ENCODE data around the gene ASIC2. TPM values are rescaled to one million over a fixed set of nuclear protein-coding genes. Genes with fewer than 3 reads are reported as not detected.

Gene ASIC2
- total RNA-seq, 1 experiment from 2014 or later, result 4.1 TPM

DNA sequence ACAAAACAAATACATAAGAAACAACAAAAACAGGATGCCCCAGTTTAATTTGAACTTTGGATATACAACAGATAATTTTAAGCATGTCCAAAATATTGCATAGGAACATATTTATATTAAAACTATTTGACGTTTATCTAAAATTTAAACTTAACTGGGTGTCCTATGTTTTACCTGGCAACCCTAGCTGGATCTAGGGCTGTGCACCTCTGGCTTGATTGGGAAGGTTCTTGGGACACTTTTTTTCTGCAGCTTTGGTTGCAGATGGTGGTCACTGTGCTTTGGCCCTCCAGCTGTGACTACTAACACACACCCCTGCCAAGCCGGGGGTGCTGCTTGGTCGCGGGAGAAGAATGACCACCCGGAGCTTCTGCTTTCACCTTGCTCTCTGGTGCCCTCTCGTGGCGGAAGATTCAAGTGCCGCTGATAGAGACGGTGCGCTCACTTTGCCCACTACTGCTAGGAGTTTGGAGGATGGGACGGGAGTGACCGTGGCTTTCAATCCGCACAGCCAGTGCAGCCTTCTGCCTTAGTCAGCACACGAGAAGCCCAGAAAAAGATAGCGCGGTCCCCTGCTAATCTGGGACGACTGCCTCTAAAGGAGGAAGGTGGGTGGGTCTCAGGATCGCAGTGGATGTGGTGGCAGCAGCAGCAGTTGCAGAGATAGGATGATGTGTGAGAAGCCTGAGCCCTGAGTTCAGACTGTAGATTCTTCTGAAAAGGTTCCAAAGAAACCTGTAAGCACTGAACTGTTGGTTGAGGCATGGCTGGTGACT, 294.8 kb downstream of the ASIC2 start:
- TF ChIP-seq, protein P1, sequence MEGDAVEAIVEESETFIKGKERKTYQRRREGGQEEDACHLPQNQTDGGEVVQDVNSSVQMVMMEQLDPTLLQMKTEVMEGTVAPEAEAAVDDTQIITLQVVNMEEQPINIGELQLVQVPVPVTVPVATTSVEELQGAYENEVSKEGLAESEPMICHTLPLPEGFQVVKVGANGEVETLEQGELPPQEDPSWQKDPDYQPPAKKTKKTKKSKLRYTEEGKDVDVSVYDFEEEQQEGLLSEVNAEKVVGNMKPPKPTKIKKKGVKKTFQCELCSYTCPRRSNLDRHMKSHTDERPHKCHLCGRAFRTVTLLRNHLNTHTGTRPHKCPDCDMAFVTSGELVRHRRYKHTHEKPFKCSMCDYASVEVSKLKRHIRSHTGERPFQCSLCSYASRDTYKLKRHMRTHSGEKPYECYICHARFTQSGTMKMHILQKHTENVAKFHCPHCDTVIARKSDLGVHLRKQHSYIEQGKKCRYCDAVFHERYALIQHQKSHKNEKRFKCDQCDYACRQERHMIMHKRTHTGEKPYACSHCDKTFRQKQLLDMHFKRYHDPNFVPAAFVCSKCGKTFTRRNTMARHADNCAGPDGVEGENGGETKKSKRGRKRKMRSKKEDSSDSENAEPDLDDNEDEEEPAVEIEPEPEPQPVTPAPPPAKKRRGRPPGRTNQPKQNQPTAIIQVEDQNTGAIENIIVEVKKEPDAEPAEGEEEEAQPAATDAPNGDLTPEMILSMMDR (IDR thresholded peaks at IDR 0.05), result peak; percentile 92
- TF ChIP-seq, protein P2, sequence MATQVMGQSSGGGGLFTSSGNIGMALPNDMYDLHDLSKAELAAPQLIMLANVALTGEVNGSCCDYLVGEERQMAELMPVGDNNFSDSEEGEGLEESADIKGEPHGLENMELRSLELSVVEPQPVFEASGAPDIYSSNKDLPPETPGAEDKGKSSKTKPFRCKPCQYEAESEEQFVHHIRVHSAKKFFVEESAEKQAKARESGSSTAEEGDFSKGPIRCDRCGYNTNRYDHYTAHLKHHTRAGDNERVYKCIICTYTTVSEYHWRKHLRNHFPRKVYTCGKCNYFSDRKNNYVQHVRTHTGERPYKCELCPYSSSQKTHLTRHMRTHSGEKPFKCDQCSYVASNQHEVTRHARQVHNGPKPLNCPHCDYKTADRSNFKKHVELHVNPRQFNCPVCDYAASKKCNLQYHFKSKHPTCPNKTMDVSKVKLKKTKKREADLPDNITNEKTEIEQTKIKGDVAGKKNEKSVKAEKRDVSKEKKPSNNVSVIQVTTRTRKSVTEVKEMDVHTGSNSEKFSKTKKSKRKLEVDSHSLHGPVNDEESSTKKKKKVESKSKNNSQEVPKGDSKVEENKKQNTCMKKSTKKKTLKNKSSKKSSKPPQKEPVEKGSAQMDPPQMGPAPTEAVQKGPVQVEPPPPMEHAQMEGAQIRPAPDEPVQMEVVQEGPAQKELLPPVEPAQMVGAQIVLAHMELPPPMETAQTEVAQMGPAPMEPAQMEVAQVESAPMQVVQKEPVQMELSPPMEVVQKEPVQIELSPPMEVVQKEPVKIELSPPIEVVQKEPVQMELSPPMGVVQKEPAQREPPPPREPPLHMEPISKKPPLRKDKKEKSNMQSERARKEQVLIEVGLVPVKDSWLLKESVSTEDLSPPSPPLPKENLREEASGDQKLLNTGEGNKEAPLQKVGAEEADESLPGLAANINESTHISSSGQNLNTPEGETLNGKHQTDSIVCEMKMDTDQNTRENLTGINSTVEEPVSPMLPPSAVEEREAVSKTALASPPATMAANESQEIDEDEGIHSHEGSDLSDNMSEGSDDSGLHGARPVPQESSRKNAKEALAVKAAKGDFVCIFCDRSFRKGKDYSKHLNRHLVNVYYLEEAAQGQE (IDR thresholded peaks at IDR 0.05; ENCODE audit: insufficient read depth in 1 of 2, low read depth in 2 of 2, low read length in 1 of 2), result no peak
- no peaks in the 10 kb centered on the region for H3K9me3 ChIP-seq (ENCODE audit: control insufficient read depth, insufficient read depth, low read depth, low read length)
- in situ Hi-C loops (cut with HindIII; ENCODE audit: low pct_unique_long_range_greater_than_20kb, low sequenced_read_pairs), result no loop called here
- intact Hi-C loops (cut with micrococcal nuclease; ENCODE audit: unreplicated experiment), result loop anchor here (2.0 to 5.0 kb wide), 2 partner anchors 61 to 213 kb away; no protein-coding TSS in a partner anchor
- peak; percentile 50 for DNase-seq (ENCODE audit: low read depth, low spot score)
- no peaks in the 10 kb centered on the region for H3K36me3 ChIP-seq (ENCODE audit: control insufficient read depth, insufficient read depth, low read length)
- peak overlapping the region in 1 of 2 experiments; percentile 2; a peak in 2 of 4 replicates for H3K4me3 ChIP-seq (ENCODE audit: low read depth in 2 of 2, low read length in 2 of 2)
- no TSS peak for BruUV-seq (replicated peaks)
- POLR2A ChIA-PET, result interaction anchor here (0.6 kb wide), 1 partner anchor 11 kb away, joined by 3 read pairs; no protein-coding TSS in a partner anchor
- ATAC-seq, result peak; percentile 92
- 0 out of 2 replicates have a peak, but pooled peaks cover 2% of the 10 kb centered on the region for H3K27me3 ChIP-seq (ENCODE audit: control insufficient read depth, insufficient read depth, low read length)
- no peaks in the 10 kb centered on the region for H3K4me1 ChIP-seq (ENCODE audit: control insufficient read depth, insufficient read depth, low read length)
- no peak overlapping the region for H3K27ac ChIP-seq (ENCODE audit: low read length)
- CTCF ChIA-PET, result interaction anchor here (0.6 to 1.6 kb wide), 6 partner anchors 22 to 392 kb away, joined by 3 read pairs; no protein-coding TSS in a partner anchor

DNA sequence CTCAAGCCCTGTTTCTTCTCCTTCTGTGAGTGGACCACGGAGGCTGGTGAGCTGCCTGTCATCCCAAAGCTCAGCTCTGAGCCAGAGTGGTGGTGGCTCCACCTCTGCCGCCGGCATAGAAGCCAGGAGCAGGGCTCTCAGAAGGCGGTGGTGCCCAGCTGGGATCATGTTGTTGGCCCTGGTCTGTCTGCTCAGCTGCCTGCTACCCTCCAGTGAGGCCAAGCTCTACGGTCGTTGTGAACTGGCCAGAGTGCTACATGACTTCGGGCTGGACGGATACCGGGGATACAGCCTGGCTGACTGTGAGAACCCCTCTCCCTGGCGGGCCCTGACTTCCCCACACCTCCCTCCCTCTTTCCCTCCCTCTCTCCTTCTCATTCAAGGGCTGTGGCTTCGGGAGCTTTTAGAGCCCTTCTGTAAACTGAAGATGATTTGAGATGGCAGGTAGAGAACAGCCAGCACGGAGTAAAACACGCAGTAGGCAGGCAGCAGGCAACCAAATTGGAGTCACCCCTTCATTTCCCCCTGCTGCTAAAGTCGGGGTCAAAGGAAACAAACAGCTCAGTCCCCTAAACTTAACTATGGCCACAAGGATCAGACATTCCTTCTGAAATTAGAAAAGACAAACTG, 297.6 kb downstream of the ASIC2 start:
- Histone ChIP-seq H3K4me3 (ENCODE audit: low read depth in 2 of 2, low read length in 2 of 2) (no peak overlapping the region), H3K36me3 (ENCODE audit: control insufficient read depth, insufficient read depth, low read length) (no peaks in the 10 kb centered on the region), H3K27me3 (ENCODE audit: control insufficient read depth, insufficient read depth, low read length) (0 out of 2 replicates have a peak, but pooled peaks cover 2% of the 10 kb centered on the region), H3K27ac (ENCODE audit: low read length) (no peak overlapping the region), H3K9me3 (ENCODE audit: control insufficient read depth, insufficient read depth, low read depth, low read length) (no peaks in the 10 kb centered on the region), H3K4me1 (ENCODE audit: control insufficient read depth, insufficient read depth, low read length) (no peaks in the 10 kb centered on the region)
- ATAC-seq (no peak), DNase-seq (ENCODE audit: low read depth, low spot score) (no peak)
- intact Hi-C loops (cut with micrococcal nuclease; ENCODE audit: unreplicated experiment) (loop anchor here (5.0 kb wide), 1 partner anchor 58 kb away; no protein-coding TSS in a partner anchor), in situ Hi-C loops (cut with HindIII; ENCODE audit: low pct_unique_long_range_greater_than_20kb, low sequenced_read_pairs) (no loop called here)
- POLR2A ChIA-PET, result no interaction called here
- CTCF ChIA-PET, result no interaction called here
- TF ChIP-seq, protein P2 (IDR thresholded peaks at IDR 0.05; ENCODE audit: insufficient read depth in 1 of 2, low read depth in 2 of 2, low read length in 1 of 2), result no peak
- TF ChIP-seq SIN3A (IDR thresholded peaks at IDR 0.05; ENCODE audit: borderline replicate concordance, insufficient read depth, low read depth, low read length), result no peak
- no peak for TF ChIP-seq TCF7L2 (IDR thresholded peaks at IDR 0.05; ENCODE audit: low read depth, low read length)
- no peak for TF ChIP-seq POLR2AphosphoS5 (IDR thresholded peaks at IDR 0.05; ENCODE audit: low read depth, low read length)
- TF ChIP-seq, protein P1 (IDR thresholded peaks at IDR 0.05), result no peak
- BruUV-seq (replicated peaks), result no TSS peak

Data from Panc1 (cell line).